Nephron (organoid): ENCODE results near the gene LRCH1.
A peak's percentile ranks its signal among the peaks of the same experiment; 100 is the strongest.

ENCODE experiments used
- H3K27ac Mint-ChIP-seq, 3 experiments: 2 replicates each; pipeline ENCODE4 v1.8.0; 2020; ENCODE audit warnings: mixed read lengths in 3 of 3, mild to moderate bottlenecking in 2 of 3, moderate library complexity in 1 of 3
- H3K27me3 Mint-ChIP-seq: 2 replicates; pipeline ENCODE4 v1.8.0; 2021; ENCODE audit warnings: low read depth, mild to moderate bottlenecking, moderate library complexity, mixed read lengths
- H3K36me3 Mint-ChIP-seq: 2 replicates; pipeline ENCODE4 v1.8.0; 2020; ENCODE audit warnings: low read depth, mixed read lengths
- H3K4me1 Mint-ChIP-seq: 2 replicates; pipeline ENCODE4 v1.8.0; 2020; ENCODE audit warnings: mixed read lengths
- H3K4me3 Mint-ChIP-seq, 3 experiments: 2 replicates each; pipeline ENCODE4 v1.8.0; 2020; ENCODE audit warnings: mild to moderate bottlenecking in 3 of 3, mixed read lengths in 3 of 3, moderate library complexity in 2 of 3
- H3K9me3 Mint-ChIP-seq: 2 replicates; pipeline ENCODE4 v1.8.0; 2020; ENCODE audit warnings: mixed read lengths
- TF ChIP-seq, protein P1 (sequence below), 3 experiments: fragments of 200-600 bp; sonication (generic); IDR thresholded peaks; one replicate each; pipeline ENCODE4 v1.5.0; 2021; ENCODE audit warnings: antibody characterized with exemption in 3 of 3; ENCODE audit not compliant: unreplicated experiment in 3 of 3

The LRCH1 gene

GRCh38 chr13:46595885-46596275 lies 42.9 kb downstream of the LRCH1 start:
- Mint-ChIP-seq H3K4me3 (no peak overlapping the region), H3K36me3 (peaks cover 5% of the 10 kb centered on the region), H3K27me3 (no peaks in the 10 kb centered on the region), H3K27ac (peak overlapping the region; percentile 28 to 60 (median 58)), H3K9me3 (no peaks in the 10 kb centered on the region), H3K4me1 (peaks cover 53% of the 10 kb centered on the region)
- TF ChIP-seq, protein P1, sequence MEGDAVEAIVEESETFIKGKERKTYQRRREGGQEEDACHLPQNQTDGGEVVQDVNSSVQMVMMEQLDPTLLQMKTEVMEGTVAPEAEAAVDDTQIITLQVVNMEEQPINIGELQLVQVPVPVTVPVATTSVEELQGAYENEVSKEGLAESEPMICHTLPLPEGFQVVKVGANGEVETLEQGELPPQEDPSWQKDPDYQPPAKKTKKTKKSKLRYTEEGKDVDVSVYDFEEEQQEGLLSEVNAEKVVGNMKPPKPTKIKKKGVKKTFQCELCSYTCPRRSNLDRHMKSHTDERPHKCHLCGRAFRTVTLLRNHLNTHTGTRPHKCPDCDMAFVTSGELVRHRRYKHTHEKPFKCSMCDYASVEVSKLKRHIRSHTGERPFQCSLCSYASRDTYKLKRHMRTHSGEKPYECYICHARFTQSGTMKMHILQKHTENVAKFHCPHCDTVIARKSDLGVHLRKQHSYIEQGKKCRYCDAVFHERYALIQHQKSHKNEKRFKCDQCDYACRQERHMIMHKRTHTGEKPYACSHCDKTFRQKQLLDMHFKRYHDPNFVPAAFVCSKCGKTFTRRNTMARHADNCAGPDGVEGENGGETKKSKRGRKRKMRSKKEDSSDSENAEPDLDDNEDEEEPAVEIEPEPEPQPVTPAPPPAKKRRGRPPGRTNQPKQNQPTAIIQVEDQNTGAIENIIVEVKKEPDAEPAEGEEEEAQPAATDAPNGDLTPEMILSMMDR (IDR thresholded peaks at IDR 0.05; ENCODE audit: unreplicated experiment in 3 of 3), result no peak

DNA sequence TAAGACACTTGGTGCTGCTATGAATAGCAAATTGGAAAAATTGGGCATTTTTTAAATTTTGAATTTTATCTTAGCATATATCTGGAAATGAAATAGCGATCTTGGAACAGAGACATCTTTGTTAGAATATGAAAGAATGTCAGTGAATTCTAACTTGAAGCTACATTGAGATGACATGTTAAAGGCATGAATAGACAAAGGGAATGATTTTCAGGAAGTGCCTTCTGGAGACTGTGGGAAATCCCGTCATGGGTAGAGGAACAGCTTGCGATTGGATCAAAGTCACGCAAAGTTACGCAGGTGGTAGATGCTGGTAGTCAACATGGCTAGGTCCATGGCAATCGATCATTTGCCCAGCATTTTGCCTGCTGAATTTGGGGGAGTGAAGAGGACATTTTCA lies 43.5 kb downstream of the LRCH1 start:
- Mint-ChIP-seq H3K9me3 (no peaks in the 10 kb centered on the region), H3K36me3 (peaks cover 5% of the 10 kb centered on the region), H3K4me3 (no peak overlapping the region), H3K4me1 (peaks cover 59% of the 10 kb centered on the region), H3K27ac (peak overlapping the region in 1 of 3 experiments; percentile 58), H3K27me3 (no peaks in the 10 kb centered on the region)
- TF ChIP-seq, protein P1 (IDR thresholded peaks at IDR 0.05; ENCODE audit: unreplicated experiment in 3 of 3), result no peak

DNA sequence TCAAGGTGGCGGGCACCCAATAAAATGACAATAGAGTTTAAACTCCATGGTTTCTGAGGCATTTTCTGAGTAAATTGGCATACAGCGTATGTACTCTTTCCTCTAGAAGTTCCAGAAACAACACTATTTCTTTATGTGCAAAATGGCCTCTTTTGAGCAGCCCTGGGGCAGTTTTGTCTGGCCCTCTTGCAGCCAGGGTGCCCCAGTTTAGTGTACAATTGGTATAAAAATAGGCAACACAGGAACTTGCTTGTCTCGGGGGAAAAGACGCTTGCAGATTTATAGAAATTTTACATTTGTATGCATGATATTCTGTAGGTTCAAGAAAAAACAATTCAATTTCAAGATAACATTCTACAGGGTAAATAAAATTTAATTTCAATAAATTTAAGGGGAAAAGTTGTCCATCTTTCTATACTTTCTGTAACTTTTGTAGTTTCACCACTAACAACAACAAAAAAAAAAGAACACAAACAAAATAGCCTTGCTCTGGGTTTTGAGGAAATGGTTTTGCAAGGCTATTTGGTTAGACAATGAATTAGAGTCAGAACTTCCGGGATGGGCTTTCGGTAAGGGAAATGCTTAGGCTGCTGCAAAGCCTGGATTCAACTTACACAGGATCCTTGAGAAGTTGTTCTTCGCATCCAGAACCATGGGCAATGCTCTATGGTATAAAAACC lies 45.3 kb downstream of the LRCH1 start:
- no peak overlapping the region for H3K4me3 Mint-ChIP-seq
- TF ChIP-seq, protein P1 (IDR thresholded peaks at IDR 0.05; ENCODE audit: unreplicated experiment in 3 of 3), result no peak
- no peak overlapping the region for H3K27ac Mint-ChIP-seq
- no peaks in the 10 kb centered on the region for H3K27me3 Mint-ChIP-seq
- no peaks in the 10 kb centered on the region for H3K9me3 Mint-ChIP-seq
- H3K36me3 Mint-ChIP-seq, result peaks cover 5% of the 10 kb centered on the region
- peaks cover 64% of the 10 kb centered on the region for H3K4me1 Mint-ChIP-seq

- TF ChIP-seq, protein P1 (IDR thresholded peaks at IDR 0.05; ENCODE audit: unreplicated experiment in 3 of 3), result no peak
- Mint-ChIP-seq H3K36me3 (peaks cover 5% of the 10 kb centered on the region), H3K27ac (peak overlapping the region in 1 of 3 experiments; percentile 37), H3K4me3 (no peak overlapping the region), H3K9me3 (no peaks in the 10 kb centered on the region), H3K27me3 (no peaks in the 10 kb centered on the region), H3K4me1 (peaks cover 60% of the 10 kb centered on the region)
These were observed 45.8 kb downstream of the LRCH1 start for GRCh38 chr13:46598820-46599180.

DNA sequence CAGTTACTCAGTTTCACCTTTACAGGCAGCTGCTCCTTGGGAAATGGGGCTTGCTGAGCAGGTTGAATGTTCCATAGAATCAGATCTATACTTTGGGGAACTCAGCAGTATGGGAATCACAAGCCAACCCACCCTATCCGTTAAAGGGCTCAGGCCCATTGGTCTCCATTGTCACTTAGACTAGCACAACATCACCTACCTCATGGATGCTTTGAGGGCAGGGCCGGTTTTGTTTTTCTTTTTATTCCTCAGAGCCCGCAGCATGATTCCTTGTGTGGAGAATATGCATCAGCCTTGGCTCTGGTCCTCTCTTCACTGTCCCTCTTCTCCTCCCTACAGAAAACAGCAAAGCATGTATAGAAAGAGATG lies 48.0 kb downstream of the LRCH1 start:
- no peaks in the 10 kb centered on the region for H3K9me3 Mint-ChIP-seq
- H3K27me3 Mint-ChIP-seq, result no peaks in the 10 kb centered on the region
- H3K4me1 Mint-ChIP-seq, result peaks cover 58% of the 10 kb centered on the region
- peak overlapping the region; percentile 0 to 49 (median 29) for H3K27ac Mint-ChIP-seq
- peaks cover 5% of the 10 kb centered on the region for H3K36me3 Mint-ChIP-seq
- TF ChIP-seq, protein P1 (IDR thresholded peaks at IDR 0.05; ENCODE audit: unreplicated experiment in 3 of 3), result no peak
- H3K4me3 Mint-ChIP-seq, result no peak overlapping the region

- TF ChIP-seq, protein P1 (IDR thresholded peaks at IDR 0.05; ENCODE audit: unreplicated experiment in 3 of 3), result no peak
- Mint-ChIP-seq H3K27me3 (no peaks in the 10 kb centered on the region), H3K4me1 (peaks cover 64% of the 10 kb centered on the region), H3K4me3 (no peak overlapping the region), H3K36me3 (peaks cover 5% of the 10 kb centered on the region), H3K27ac (peak overlapping the region; percentile 34 to 78 (median 60)), H3K9me3 (no peaks in the 10 kb centered on the region)
These were observed 49.6 kb downstream of the LRCH1 start for GRCh38 chr13:46602531-46602930.
